GM19452 (cell line): ENCODE data around the gene TACR1.

Experiments used
- ATAC-seq: cut with Tn5 transposase; IDR thresholded peaks from one replicate; pipeline ENCODE4 v1.9.1; 2021; ENCODE audit not compliant: unreplicated experiment

Gene TACR1

DNA sequence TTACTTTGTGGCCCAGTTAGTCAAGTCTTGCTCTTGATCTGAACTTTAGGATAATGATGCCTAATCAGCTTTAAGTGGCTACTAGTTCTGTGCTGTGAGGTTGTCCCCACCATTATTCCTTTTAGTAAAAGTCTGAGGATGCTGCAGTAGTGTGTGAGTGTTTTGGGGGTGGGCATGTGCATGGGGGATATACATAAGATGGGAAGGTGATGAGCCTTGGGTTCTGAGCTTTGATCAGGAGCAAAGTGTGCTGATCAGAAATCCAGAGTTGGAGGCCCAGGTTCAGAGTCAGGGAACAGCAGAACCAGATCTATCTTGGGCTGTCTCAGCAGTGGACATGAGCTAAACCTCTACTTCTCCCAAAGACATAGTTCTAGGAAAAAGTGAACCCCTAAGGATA, 174.1 kb downstream of the TACR1 start:
- ATAC-seq: no peak

DNA sequence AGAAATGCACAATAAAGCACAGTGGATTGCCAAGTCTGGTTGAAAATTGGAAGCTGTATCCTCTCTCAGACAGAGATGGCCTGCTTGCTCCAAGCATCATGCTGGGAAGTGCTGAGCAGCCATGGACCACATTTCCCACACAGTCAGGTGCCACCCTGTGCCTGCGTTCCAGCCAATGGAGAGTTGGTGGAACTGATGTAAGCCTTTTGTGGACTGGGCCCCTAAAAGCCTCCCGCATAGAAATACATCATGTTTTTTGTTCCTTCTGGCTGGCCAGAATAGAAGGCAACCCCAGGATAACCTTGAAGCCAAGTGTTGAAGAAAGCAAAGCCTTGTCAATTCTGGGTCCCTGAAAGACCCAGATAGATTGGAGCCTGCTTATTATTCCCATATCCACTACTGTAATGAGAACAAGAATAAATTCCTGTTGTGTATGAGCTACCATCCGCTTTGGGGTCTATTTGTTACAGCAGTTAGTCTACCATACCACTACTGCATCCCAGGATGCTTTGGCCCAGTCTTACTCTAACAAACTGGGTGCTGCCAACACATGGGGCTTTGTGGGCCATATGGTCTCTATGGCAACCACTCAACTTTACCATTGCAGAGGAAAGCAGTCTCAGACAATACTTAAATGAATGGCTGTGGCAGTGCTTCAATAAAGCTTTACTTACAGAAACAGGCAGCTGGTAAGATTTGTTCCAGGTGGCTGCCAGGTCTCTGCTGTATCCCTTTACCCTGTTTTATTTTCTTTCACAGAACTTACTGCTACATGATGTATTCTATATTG, 175.5 kb downstream of the TACR1 start:
- ATAC-seq: no peak

DNA sequence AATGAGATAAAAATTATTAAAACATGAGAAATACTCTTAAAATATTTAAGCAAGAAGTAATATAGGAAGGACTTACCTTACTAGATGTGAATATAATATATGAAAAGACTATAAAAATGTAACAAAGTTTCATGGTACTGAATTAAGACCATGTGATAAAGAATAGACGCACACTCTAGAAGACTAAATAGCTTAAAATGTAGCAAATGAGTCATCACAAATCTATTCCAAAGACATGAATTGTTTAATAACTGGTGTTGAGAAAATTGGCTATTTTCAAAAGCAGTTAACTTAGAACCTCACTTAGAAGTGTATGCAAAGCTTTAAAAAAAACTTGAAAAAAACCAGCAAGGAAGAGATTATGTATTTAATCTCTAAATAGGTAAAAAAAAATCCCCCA, 176.8 kb downstream of the TACR1 start:
- ATAC-seq: no peak

DNA sequence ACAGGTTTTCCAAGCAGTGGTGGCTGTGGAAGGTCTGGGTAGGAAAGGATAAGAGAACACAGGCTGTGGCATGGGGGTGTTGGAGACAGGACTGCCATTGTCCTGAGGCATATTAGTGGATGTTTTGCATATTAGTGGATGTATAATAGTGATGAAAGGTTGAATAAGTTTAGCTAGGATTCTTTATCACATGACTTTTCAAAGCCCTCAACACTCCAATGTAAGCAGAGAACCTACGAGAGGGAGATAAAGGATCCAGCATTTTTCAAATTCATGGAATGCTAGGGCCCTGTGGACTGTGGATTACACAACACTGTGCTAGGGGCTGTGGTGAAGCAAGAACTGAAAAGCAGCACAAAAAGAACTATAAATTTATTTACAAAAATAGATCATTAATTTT, 177.6 kb downstream of the TACR1 start:
- ATAC-seq: no peak

DNA sequence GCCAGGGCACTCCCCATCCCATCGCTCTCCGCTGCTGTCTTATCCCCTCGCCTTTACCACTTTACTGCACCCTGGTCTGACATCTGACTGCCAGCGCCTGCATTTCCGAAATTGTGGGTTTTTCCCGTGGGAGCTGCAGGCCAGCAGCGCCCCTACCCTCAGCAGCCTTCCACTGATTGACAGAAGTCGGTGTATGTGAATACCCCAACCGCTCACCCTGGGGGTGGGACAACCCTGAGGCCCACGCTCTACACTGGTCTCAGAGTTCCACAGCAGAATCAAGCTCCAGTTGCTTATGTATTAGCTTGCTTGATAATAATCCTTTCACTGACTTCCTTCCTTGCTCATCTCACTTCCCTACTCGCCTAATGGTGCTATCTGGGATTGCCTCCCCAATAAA, 178.8 kb downstream of the TACR1 start:
- no peak for ATAC-seq

DNA sequence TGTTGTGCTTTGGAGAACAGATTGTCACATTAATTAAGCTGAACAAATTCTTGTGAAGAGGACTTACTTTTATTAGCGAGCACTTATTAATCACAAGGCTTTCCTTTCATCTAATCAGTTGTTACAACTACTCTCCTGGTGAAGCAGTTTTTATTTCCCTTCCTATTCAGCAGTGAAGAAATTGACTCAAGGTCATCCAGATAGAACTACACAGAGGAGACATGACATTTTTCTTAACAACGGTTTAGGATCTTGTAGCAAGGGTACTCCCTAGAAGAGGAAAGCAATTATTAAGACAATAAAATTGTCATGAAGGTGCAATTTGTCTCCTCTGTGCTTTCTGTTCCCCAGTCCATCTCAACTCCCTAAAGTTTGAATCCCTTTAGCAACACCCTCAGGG, 179.5 kb downstream of the TACR1 start:
- ATAC-seq: no peak

DNA sequence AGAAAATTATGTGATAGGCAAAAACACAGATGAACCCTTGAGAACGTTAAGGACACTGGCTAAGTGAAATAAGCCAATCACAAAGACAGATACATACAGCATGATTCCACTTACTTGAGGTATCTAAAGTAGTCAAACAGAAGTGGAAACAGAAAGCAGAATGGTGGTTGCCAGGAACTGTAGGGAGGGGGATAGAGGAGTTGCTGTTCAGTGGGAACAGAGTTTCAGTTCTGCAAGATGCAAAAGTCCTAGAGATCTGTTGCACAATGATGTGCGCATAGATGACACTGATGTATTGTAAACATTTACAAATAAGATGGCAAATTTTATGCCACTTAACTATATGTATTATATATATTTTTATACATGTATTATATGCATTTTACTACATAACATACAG, 181.2 kb downstream of the TACR1 start:
- no peak for ATAC-seq

DNA sequence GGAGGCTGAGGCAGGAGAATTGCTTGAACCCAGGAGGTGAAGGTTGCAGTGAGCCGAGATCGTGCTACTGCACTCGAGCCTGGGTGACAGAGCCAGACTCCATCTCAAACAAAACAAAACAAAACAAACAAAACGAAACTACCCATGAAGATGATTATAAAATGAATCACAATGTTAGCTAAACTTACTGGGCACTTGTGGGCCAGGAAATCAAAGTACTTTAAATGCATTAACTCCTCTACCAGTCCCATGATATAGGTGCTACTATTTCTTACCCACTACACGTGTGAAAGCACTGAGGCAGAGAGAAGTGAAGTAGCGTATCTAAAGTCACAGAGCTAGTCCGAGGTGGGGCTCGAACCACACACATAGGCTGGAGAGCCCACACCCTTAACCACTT, 187.2 kb downstream of the TACR1 start:
- ATAC-seq: no peak

DNA sequence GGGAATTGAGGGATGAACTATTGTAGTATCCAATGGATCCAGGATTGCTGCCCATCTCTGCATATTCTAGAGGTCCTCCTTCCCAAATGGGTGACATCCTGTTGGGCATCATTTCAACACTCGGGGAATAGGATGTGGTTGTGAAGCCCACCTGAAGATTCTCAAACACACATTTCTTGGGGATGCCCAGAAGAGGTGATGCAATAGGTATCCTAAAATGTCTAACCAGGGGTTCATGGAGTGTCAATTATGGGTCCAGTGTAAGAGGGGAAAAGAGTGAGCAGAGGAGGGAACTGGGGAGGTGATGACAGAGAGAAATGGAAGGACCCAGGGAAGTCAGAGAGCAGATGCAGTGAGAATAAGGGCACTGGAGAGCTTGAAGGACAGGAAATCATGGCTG, 188.7 kb downstream of the TACR1 start:
- no peak for ATAC-seq

DNA sequence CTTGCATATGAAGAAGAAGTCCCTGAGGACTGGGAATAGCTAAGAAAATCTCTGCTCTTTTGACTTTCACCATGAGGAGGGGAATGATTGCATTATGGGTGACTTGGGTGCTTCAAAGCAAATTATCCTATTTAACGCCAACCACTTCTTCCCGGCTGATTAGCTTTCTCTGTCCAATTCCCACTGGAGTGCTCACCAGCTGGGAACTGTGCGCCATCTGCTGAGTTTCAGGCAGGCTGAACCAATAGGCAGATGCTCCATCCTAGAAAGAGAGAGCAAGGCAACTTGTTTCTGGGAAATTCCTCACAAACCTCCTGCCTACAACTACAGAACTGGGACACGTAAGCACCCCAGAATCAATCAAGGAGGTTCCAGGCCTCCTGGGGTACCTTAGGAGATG, 191.5 kb downstream of the TACR1 start:
- no peak for ATAC-seq

DNA sequence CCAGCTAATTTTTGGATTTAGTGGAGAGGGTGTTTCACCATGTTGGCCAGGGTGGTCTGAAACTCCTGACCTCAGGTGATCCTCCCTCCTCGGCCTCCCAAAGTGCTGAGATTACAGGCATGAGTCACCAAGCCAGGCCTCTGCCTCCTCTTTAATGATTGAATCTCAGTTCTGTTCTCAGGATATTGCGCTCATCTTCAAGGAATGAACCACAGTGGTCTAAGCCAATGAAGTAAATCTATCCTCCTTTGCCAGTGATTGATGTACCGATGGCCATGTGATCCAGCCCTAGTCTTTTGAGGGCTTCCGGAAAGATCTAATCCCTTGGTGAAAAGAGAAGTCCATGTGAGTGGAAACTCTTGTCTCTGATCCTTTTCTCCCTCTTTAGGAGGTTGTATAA, 192.3 kb downstream of the TACR1 start:
- ATAC-seq: no peak

DNA sequence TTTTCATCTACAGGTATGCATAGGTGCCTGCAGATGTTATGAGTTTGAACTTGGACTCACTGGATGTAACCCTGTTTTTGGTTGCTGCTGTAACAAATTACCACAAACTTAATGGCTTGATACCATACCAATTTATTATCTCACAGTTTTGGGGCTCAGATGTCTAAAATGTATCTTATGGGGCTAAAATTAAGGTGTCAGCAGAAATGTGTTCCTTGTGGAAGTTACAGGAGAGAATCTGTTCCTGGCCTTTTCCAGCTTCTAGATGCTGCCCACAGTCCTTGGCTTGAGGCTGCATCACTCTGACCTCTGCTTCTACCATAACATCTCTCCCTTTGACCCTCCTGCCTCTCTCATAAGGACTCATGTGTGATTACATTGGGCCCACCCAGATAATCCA, 193.3 kb downstream of the TACR1 start:
- ATAC-seq: no peak

DNA sequence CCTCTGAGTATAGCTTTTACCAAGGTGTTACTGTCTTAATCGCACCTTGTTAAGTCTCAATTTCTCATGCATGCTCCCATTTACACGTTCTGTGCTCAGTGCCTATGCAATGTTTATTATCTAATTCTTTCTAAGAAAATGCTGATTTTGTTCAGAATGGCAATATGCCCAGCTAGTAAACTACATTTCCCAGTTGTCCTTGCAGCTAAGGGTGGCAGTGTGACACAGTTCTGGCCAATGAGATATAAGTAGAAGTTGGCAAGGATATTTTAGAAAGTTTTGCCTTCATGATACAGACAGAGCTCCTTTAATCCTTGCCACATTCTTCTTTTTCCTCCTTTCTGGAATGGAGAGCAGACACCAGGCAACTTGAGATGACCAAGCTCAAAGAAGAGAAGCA, 195.5 kb downstream of the TACR1 start:
- no peak for ATAC-seq

DNA sequence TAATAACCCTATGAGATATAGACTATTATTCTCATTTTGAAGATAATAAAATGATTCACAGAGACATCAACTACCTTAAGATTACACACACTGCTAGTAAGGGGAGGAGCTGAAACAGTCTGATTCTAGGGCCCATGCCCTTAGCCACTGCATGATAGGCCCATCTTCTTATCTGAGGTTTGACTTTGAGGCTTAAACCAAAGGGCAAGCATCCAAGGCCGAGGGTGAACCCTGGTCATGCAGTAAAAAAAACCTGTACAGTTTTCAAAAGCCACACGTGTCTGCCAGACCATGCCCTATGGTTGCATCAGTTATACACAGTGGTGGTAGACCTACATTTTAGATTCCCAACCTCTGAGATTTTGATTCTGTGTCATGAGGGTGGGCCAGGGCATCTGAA, 196.0 kb downstream of the TACR1 start:
- ATAC-seq: no peak

DNA sequence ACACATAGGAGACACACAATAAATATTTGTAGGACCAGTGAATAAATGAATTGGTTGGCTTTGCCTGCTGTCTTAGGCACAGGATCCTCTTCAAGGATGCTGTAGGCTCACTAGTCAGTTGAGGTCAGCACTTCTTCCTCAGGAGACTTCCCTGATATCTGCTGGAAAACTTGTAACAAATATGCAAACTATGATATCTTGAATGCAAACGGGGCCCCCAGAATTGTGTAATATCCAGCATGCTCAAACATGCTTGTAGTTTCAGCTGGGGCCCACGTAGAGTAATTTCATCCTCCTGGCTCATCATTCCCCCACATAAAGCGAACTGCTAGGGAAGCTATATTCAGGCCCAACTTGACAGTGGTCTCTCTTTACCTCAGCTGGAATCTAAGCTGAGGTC, 197.3 kb downstream of the TACR1 start:
- no peak for ATAC-seq

DNA sequence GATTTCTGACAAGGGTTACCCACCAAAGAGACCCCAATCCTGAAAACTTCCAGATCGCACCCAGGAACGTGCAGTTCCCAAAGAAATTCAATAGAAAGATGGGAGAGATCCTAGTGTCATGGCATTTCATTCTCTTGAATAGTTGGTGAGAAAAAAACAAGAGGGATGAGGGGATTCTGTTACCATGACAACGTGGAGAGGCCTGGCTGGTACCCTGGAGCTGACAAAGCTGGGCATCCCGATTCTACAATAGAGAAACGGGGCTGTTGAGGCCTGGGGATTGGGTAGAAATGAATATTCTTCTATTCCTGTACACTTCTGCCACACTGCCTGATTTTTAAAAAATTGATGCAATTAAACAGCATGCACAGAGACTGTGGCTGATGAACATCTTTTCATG, 199.9 kb downstream of the TACR1 start:
- no peak for ATAC-seq
